HepG2 (cell line): ENCODE measurements around the gene GCNT4. TPM values are rescaled to one million over a fixed set of nuclear protein-coding genes. Genes with fewer than 3 reads are reported as not detected.
A peak's percentile ranks its signal among the peaks of the same experiment; 100 is the strongest.

Experiments used
- ARNT ChIP-seq: fragments of 450-650 bp; IDR thresholded peaks from 2 replicates; pipeline ENCODE4 v1.6.1; 2017
- CCDC6 ChIP-seq: sonication (generic); formaldehyde crosslinking; IDR thresholded peaks from 2 replicates; pipeline ENCODE4 v1.8.1; 2022; ENCODE audit warnings: mild to moderate bottlenecking, missing genetic modification reagents, moderate library complexity
- CHD4 ChIP-seq: fragments of 200-600 bp; sonication (generic); IDR thresholded peaks from 2 replicates; pipeline ENCODE4 v1.7.0; 2017; ENCODE audit warnings: mild to moderate bottlenecking, low read length, borderline replicate concordance
- EHMT2 ChIP-seq: fragments of 200-600 bp; sonication (generic); IDR thresholded peaks from 2 replicates; pipeline ENCODE4 v1.7.0; 2017; ENCODE audit warnings: antibody characterized with exemption, low read depth, low read length, borderline replicate concordance
- IRX3 ChIP-seq: sonication (generic); formaldehyde crosslinking; IDR thresholded peaks from 2 replicates; pipeline ENCODE4 v1.8.1; 2023; ENCODE audit warnings: mild to moderate bottlenecking, low read depth, missing genetic modification reagents, borderline replicate concordance
- KDM1A ChIP-seq: IDR thresholded peaks from 2 replicates; pipeline ENCODE4 v1.6.1; 2016; ENCODE audit warnings: missing compliant biosample characterization
- NCOA1 ChIP-seq: sonication (generic); formaldehyde crosslinking; IDR thresholded peaks from 2 replicates; pipeline ENCODE4 v1.9.0; 2021; ENCODE audit warnings: missing genetic modification reagents
- NR2F2 ChIP-seq: IDR thresholded peaks from 2 replicates; pipeline ENCODE4 v1.6.1; 2012; ENCODE audit warnings: low read depth, inconsistent platforms, borderline replicate concordance
- SCMH1 ChIP-seq: sonication (generic); formaldehyde crosslinking; IDR thresholded peaks from 2 replicates; pipeline ENCODE4 v1.9.0; 2021; ENCODE audit warnings: missing genetic modification reagents, mild to moderate bottlenecking, borderline replicate concordance
- TBX2 ChIP-seq: sonication (generic); formaldehyde crosslinking; IDR thresholded peaks from 2 replicates; pipeline ENCODE4 v1.5.0; 2020; ENCODE audit warnings: missing genetic modification reagents, mild to moderate bottlenecking, borderline replicate concordance
- TCF7 ChIP-seq: sonication (generic); IDR thresholded peaks from 2 replicates; pipeline ENCODE4 v1.6.1; 2016; ENCODE audit warnings: antibody characterized with exemption, low read depth
- ZNF567 ChIP-seq: sonication (generic); formaldehyde crosslinking; IDR thresholded peaks from 2 replicates; pipeline ENCODE4 v1.8.1; 2023; ENCODE audit warnings: mild to moderate bottlenecking, missing genetic modification reagents, borderline replicate concordance
- ZNF609 ChIP-seq: sonication (generic); formaldehyde crosslinking; IDR thresholded peaks from 2 replicates; pipeline ENCODE4 v1.4.0; 2020; ENCODE audit warnings: mild to moderate bottlenecking, missing genetic modification reagents, borderline replicate concordance
- ZNF747 ChIP-seq: sonication (generic); formaldehyde crosslinking; IDR thresholded peaks from 2 replicates; pipeline ENCODE4 v1.8.1; 2023; ENCODE audit warnings: missing genetic modification reagents, mild to moderate bottlenecking, borderline replicate concordance
- ZSCAN20 ChIP-seq: sonication (generic); formaldehyde crosslinking; IDR thresholded peaks from 2 replicates; pipeline ENCODE4 v1.4.0; 2020; ENCODE audit warnings: missing genetic modification reagents, mild to moderate bottlenecking, borderline replicate concordance
- ZSCAN25 ChIP-seq: sonication (generic); formaldehyde crosslinking; IDR thresholded peaks from 2 replicates; pipeline ENCODE4 v1.8.0; 2022; ENCODE audit warnings: mild to moderate bottlenecking, missing genetic modification reagents
- polyA plus RNA-seq, 8 experiments: library from polyadenylated mRNA; depleted of rRNA in 3 of 8; stranded (reverse) in 7 of 8; unstranded in 1 of 8; fragments of >200 nt; fragmentation: Illumina TruSeq in 4 of 8; extraction: Trizol in 4 of 8; gene quantifications; 2 replicates each; pipeline versions ENCODE4 v1.2.1 to v1.2.3, GENCODE V29; 2011 to 2016; ENCODE audit warnings: low read depth in 4 of 8, missing spikeins in 1 of 8, mixed read lengths in 1 of 8; ENCODE audit not compliant: insufficient read depth in 1 of 8
- total RNA-seq, 5 experiments: library from RNA; depleted of rRNA; stranded (reverse); fragments of >200 nt; fragmentation: Illumina TruSeq; extraction: Trizol; gene quantifications; 2 replicates each; pipeline ENCODE4 v1.2.3, GENCODE V29; 2016; ENCODE audit warnings: low read depth in 1 of 5
- TF ChIP-seq, protein P1 (sequence below): sonication (generic); formaldehyde crosslinking; IDR thresholded peaks from 2 replicates; pipeline ENCODE4 v1.4.0; 2020; ENCODE audit warnings: missing genetic modification reagents
- TF ChIP-seq, protein P2 (sequence below): sonication (generic); formaldehyde crosslinking; IDR thresholded peaks from 2 replicates; pipeline ENCODE4 v1.4.0; 2020; ENCODE audit warnings: missing genetic modification reagents, borderline replicate concordance
- TF ChIP-seq, protein P3 (sequence below): sonication (generic); formaldehyde crosslinking; IDR thresholded peaks from 2 replicates; pipeline ENCODE4 v1.5.1; 2020; ENCODE audit warnings: missing genetic modification reagents, mild to moderate bottlenecking, borderline replicate concordance

The GCNT4 gene
- total and polyA plus RNA-seq, 2 of the 13 experiments (the other 11 are each of a cell fraction or from before 2014, with no cell fraction given): 0.22 to 0.38 TPM

GRCh38 chr5:75020016-75020656 is 32.2 kb downstream of the GCNT4 start (continued):
- TF ChIP-seq, protein P1, sequence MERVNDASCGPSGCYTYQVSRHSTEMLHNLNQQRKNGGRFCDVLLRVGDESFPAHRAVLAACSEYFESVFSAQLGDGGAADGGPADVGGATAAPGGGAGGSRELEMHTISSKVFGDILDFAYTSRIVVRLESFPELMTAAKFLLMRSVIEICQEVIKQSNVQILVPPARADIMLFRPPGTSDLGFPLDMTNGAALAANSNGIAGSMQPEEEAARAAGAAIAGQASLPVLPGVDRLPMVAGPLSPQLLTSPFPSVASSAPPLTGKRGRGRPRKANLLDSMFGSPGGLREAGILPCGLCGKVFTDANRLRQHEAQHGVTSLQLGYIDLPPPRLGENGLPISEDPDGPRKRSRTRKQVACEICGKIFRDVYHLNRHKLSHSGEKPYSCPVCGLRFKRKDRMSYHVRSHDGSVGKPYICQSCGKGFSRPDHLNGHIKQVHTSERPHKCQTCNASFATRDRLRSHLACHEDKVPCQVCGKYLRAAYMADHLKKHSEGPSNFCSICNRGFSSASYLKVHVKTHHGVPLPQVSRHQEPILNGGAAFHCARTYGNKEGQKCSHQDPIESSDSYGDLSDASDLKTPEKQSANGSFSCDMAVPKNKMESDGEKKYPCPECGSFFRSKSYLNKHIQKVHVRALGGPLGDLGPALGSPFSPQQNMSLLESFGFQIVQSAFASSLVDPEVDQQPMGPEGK (CRISPR knock-in tag): no peak
- TF ChIP-seq ARNT: no peak
- TF ChIP-seq TCF7: no peak
- no peak for TF ChIP-seq EHMT2
- TF ChIP-seq CCDC6 (CRISPR knock-in tag): no peak
- no peak for TF ChIP-seq ZNF609 (CRISPR knock-in tag)
- TF ChIP-seq, protein P2, sequence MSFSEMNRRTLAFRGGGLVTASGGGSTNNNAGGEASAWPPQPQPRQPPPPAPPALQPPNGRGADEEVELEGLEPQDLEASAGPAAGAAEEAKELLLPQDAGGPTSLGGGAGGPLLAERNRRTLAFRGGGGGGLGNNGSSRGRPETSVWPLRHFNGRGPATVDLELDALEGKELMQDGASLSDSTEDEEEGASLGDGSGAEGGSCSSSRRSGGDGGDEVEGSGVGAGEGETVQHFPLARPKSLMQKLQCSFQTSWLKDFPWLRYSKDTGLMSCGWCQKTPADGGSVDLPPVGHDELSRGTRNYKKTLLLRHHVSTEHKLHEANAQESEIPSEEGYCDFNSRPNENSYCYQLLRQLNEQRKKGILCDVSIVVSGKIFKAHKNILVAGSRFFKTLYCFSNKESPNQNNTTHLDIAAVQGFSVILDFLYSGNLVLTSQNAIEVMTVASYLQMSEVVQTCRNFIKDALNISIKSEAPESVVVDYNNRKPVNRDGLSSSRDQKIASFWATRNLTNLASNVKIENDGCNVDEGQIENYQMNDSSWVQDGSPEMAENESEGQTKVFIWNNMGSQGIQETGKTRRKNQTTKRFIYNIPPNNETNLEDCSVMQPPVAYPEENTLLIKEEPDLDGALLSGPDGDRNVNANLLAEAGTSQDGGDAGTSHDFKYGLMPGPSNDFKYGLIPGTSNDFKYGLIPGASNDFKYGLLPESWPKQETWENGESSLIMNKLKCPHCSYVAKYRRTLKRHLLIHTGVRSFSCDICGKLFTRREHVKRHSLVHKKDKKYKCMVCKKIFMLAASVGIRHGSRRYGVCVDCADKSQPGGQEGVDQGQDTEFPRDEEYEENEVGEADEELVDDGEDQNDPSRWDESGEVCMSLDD: no peak
- no peak for TF ChIP-seq ZSCAN20
- TF ChIP-seq SCMH1 (CRISPR knock-in tag): no peak
- no peak for TF ChIP-seq ZNF747 (CRISPR knock-in tag)
- TF ChIP-seq NR2F2: no peak
- peak; percentile 32; the same call in 1 of the 2 replicates for TF ChIP-seq ZSCAN25 (CRISPR knock-in tag)
- TF ChIP-seq IRX3: no peak
- no peak for TF ChIP-seq CHD4
- TF ChIP-seq ZNF567: 0 out of 2 replicates have a peak, but pooled peaks have one; percentile 29
- TF ChIP-seq, protein P3, sequence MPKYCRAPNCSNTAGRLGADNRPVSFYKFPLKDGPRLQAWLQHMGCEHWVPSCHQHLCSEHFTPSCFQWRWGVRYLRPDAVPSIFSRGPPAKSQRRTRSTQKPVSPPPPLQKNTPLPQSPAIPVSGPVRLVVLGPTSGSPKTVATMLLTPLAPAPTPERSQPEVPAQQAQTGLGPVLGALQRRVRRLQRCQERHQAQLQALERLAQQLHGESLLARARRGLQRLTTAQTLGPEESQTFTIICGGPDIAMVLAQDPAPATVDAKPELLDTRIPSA (CRISPR knock-in tag): no peak
- no peak for TF ChIP-seq NCOA1 (CRISPR knock-in tag)
- TF ChIP-seq TBX2 (CRISPR knock-in tag): no peak; the same call in 1 of the 2 replicates
- peak; percentile 71 for TF ChIP-seq KDM1A
